NCI-H2196 (cell line): Measurements from ENCODE around the gene TFF3.

ENCODE experiments used
- DNase-seq: peaks from one replicate; lab custom pipeline; 2025; ENCODE audit not compliant: unreplicated experiment; lab: John Stamatoyannopoulos, UW

TFF3 gene

DNA sequence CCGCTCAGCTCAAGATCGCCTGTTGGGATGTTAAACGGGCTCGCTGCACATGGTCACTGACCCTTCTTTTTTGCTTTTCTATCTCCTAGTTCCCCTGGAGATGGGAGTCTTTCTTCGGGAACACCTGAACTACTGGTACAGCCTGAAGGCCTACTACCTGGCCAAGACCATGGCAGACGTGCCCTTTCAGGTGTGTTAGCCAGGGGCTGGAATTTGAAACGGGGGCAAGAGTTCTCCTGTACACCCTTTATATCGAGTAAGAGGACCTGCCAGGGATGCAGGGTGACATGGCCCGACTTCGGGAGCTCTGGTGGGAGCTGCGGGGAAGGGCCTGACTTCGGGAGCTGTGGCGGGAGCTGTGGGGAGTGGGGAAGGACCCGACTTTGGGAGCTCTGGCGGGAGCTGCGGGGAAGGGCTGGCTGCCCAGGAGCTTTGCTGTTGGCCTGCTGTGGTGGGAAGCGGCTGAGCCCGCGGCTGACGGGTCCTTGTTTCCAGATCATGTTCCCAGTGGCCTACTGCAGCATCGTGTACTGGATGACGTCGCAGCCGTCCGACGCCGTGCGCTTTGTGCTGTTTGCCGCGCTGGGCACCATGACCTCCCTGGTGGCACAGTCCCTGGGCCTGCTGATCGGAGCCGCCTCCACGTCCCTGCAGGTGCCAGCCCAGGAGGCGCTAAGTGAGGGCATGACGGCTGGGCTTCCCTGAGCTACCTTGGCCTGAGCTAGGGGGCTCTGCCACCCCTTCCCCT is 24.0 kb downstream of the TFF3 start:
- no peak for DNase-seq

GRCh38 chr21:42290505-42290904 is 24.7 kb downstream of the TFF3 start:
- no peak for DNase-seq

GRCh38 chr21:42289926-42290325 is 25.3 kb downstream of the TFF3 start:
- no peak for DNase-seq

- no peak for DNase-seq
These were observed 26.2 kb downstream of the TFF3 start for GRCh38 chr21:42288962-42289361.

DNA sequence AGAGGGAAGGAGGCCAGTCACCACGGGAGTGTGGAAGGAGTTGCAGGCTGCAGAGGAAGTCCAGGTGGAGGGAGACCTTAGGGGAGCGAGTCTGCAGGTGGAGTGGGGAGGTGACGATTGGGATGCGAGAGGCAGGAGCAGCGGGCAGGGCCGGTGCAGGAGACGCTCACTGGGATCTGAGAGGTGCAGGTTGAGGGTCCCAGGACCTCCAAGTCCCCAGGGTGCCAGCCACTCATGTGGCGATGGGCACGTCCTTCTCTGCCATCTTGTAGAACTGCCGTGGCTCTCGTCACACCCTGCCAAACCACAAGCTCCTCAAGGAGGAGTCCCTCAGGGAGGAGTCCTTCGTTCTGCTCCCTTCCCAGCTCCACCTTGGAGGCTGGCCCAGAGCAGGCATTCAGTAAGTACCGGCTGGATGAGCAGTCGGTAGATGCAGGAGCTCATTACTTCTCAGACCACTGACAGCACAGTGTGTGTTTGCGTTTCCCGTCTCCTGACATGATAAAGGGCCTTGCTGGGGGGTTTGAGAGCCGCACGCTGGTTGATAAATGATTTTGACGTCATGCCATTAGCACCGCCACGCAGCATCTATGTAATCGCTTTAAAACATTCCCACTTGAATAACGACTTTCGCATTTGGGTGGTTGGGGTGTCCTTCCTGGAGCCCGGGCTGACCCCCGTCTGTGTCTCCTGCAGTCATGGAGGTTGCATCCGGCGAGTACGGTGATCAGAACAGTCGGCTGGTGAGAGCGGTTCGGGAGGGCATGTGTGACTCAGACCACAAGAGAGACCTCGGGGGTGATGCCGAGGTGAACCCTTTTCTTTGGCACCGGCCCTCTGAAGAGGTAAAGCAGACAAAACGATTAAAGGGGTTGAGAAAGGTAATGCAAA is 27.8 kb downstream of the TFF3 start:
- DNase-seq = no peak

- DNase-seq = no peak
These were observed 28.8 kb downstream of the TFF3 start for GRCh38 chr21:42286416-42286815.

DNA sequence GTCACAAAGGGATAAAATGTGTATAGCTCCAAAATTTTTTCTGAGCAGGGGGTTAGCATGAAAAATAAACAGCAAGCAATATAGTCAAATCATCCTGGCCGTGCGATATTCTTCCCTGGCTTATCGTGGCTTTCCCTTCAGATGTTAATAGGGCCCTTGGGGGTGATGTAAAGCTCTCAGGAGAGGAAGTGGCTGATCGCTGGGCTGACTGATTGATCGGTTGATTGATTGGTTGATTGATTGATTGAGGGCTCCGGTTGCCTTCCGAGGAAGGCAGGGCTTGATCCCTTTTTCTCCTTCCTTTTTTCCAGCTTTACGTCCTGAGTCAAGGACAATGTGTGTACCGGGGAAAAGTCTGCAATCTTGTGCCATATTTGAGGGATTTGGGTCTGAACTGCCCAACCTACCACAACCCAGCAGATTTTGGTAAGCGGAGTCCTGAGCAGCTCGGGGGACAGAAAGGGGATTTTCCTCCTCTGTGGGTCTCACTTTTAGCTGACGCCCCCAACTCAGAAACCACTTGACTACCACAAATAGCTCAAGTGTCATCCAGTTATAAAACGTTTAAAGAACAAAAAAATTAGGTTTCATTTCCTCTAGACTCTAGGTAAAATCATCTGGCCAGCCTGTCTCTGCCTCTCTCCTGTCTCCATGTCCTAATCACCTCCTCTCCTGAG is 29.5 kb downstream of the TFF3 start:
- DNase-seq = no peak

DNA sequence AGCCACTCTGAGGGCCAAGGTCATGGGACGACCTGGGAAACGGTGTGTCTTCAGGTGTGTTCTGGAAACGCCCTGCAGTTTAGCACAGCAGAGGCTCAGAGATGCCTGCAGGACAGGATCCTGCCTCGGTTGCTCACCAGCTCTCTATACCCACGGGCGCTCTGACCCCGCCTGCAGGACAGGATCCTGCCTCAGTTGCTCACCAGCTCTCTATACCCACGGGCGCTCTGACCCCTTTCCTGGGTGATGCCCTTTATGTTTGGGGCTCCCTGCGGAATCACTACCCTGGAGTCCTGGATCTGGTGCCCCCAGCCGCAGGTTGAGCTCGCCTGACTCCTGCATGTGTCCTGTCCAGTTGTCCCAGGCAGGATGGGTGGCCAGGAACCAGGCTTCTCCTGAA is 32.5 kb downstream of the TFF3 start:
- DNase-seq = no peak

DNA sequence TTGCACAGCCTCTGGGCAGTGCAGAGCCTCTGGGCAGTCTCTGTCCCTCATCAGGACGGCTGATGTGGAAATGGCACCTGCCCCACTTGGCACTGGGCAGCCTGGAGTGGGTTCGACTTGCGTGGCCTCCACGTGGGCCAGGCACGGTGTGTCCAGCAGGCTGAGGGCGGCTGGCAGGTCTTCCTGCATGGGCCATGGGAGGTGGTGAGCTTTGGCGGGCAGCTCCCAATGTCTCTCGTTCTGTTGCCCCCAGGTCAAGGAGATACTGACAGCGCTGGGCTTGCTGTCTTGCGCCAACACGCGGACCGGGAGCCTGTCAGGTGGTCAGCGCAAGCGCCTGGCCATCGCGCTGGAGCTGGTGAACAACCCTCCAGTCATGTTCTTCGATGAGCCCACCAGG is 33.2 kb downstream of the TFF3 start:
- no peak for DNase-seq

GRCh38 chr21:42281181-42281680 is 34.0 kb downstream of the TFF3 start:
- DNase-seq = no peak

DNA sequence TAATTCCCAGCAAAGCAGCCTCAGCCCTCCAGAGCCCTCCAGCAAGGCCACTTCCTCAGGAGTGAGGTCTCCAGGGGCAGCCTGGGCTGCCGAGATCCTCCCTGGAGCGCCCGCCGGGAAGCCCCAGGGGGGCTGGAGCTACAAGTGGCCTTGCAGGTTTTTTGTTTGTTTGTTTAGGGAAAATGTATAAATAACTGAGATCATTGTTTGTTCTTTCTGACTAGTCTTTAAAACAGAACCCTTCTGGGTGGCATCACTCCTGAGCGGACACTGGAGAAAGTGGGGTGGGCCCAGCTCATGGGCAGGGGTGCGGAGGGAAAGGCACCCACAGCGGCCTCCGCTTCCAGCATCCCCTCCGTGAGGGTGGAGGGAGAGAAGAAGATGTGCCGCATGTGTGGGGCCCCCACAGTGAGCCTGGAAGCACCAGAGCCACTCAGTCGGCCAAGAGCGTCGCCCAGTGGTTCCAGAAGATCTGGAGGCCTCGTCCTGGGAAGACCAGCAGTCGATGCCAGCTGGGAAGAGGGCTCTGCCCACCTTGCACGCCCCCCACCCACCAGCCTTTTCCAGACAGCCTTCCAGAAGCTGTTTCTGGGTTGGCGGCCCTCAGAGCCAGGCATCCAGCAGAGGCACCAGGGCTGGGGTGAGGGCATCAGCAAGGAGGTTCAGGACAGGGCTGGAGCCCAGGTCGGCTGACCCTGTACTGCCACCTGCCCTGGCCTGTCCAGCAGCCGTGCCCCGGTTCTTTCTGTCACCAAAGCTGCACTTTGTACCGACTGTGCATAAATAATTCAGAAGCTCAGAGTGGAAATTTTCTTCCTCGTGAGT is 34.6 kb downstream of the TFF3 start:
- DNase-seq = no peak

DNA sequence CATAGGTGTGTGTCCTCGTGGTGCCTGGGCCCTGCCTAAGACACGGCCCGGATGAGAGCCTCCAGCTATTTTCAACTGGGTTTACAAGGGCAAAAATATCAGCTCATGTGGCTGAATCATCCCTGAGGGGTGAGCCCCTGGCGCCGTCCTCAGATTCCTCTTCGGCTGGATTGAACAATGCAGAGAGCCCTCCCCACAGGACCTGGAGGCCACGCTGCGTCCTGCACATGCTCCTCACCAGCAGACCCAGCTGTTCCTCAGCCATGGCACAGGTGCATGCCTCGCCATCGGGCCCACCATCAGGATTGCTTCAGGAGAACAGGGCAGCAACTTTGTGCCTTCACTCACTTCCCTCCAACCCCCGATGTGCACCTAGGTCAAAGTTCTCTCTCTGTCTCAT is 35.3 kb downstream of the TFF3 start:
- DNase-seq = no peak

DNA sequence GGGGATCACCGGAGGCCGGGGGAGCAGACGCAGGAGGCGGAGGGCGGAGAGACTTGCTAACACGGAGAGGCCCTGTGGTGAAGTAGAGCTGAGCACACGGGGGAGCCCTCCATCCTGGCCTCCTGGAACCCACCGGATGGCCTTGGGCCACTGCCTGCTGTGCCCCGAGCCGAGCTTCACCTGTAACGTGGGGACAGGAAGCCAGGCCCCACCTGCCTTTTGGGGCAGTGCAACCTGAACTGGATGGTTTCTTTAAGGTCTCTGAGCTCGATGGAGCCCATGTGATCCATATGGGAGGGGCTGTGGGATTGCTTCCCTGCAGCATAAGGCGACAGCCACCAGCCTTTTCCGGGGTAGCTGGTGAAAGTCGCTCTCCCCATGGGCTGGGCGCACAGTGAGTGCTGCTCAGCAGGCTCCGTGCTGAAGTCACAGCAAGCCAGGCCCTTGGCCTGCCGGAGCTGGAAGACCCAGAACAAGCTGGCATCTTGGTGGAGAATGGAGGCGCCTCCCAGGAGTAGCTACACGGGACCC is 35.8 kb downstream of the TFF3 start:
- DNase-seq = no peak

GRCh38 chr21:42278451-42279149 is 36.6 kb downstream of the TFF3 start:
- DNase-seq = no peak

DNA sequence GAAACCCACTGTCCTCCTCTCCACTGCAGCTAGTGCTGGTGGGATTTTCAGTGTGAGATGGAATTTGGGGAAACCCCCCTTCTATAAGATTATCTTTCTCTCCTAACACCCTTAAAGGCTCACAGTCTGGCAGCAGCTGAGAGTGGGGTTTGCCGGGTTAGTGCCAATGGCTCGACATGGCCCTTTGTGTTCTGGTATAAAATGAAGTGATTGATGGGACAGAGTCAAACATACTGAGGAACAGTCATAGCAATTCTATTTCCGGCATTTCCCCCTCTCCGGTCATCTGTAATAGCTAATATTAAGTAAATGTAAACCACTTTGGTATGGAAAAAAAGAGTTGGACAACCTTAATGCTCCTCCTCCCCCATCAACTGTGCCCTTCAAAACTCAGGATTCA is 37.6 kb downstream of the TFF3 start:
- DNase-seq = no peak

DNA sequence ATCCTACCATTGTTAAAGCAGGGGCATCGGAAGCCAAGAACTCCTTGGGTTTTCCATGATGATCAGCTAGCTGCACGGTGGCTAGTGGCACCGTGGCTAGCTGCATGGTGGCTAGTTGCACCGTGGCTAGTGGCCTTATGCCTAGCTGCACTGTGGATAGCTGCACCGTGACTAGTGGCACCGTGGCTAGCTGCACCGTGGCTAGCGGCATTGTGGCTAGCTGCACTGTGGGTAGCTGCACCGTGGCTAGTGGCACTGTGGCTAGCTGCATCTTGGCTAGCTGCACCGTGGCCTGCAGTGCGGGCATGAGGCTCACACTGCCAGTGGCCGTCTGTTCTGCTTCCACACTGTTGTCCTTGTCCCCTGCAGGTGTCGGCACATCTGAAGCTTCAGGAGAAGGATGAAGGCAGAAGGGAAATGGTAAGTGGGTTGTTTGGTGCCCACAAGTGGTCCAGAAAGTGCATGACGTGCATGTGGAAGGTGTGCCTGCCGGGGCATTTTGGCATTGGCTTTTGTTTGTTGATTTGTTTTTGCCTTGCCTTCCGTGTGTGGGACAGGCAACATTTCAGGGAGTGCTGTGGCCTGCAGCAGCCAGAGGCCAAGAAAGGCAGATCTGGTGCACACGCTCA is 38.6 kb downstream of the TFF3 start:
- no peak for DNase-seq

DNA sequence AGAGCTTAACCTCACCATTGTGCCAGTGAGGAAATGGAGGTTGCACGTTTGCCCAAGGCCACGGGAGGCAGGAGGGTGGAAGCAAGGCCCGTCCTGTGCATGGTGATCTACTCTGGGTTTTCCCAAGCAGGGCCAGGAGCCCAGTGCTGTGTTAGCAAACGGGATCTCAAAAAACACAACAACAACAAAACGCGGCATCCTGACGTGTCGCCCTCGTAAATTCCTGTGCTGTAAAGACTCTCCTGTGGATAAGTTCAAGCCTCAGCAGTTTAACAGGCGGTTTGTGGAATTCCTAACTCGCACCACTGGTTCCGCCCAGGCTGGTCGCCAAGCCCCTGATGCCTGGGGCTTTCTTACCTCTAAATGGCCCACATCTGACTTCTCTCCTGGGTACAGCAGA is 39.1 kb downstream of the TFF3 start:
- DNase-seq = no peak

GRCh38 chr21:42272984-42273600 is 42.1 kb downstream of the TFF3 start:
- DNase-seq = no peak
